ENCODE measurements around the gene CDK18.

Gene CDK18

GRCh38 chr1:205506409-205507200 lies 2.1 kb downstream of the CDK18 start:
- no peak for DNase-seq

GRCh38 chr1:205508227-205508714 lies 3.8 kb downstream of the CDK18 start:
- DNase-seq, result no peak

GRCh38 chr1:205510308-205510950 lies 6.0 kb downstream of the CDK18 start:
- DNase-seq, result no peak

DNA sequence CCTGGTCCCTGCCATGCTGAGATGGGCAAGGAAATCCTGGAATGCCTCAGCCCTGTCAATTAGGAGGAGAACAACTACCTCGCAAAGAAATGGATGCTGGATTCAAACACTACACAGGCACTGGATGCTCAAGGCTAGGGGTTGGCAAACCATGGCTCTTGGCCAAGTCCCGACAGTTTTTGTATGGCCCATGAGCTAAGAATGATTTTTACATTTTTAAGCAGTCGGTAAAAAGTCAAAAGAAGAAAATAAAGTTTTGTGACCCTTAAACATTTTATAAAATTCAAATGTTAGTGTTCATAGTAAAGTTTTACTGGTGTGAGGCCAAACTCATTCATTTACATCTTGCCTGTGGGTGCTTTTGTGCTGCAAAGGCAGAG lies 6.5 kb downstream of the CDK18 start:
- DNase-seq, result no peak

DNA sequence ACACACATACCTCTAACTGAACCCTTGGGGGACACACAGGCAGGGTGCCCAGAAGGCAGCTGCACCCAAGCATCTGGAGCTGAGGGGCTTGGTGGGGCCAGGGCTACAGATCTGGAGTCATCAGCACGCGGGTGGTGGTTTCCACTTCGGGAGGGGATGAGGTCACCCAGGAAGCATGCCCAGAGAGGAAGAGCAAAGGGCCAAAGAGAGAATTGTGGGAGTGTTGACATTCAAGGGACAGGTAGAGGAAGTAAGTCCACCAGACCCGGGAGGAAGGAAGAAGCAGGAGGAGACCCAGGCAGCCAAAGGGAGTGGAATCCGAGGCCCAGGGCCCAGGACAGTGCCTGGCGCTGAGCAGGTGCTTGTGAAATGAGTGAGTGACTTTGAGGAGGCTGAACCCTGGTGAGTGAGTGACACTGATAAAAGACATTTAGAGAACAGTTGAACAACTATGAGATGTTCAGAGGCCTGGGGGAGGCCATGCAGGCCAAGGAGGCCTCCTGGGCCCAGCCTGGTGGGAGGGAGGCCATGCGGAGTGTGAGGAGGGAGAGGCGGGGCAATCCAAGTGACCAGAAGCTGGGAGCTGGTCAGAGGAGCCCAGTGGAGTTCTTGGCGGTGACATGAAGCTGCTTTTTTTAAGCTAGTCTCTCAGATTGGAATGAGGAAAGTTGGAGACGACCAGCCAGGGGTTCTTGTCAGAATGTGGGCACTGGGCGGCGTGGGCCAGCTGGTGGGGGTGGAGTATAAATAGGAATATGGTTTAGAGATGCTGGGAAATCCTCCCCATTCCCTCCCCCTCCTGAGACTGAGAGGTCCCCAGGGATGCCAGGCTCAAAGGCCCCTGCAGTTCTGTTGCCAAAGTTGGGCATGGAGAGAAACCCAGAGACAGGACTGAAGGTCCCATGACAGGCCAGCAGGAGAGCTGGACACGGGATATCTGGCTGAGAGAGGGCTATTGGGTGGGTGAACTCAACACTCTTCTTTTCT lies 7.9 kb downstream of the CDK18 start:
- no peak for DNase-seq

GRCh38 chr1:205513774-205514173 lies 9.3 kb downstream of the CDK18 start:
- no peak for DNase-seq

DNA sequence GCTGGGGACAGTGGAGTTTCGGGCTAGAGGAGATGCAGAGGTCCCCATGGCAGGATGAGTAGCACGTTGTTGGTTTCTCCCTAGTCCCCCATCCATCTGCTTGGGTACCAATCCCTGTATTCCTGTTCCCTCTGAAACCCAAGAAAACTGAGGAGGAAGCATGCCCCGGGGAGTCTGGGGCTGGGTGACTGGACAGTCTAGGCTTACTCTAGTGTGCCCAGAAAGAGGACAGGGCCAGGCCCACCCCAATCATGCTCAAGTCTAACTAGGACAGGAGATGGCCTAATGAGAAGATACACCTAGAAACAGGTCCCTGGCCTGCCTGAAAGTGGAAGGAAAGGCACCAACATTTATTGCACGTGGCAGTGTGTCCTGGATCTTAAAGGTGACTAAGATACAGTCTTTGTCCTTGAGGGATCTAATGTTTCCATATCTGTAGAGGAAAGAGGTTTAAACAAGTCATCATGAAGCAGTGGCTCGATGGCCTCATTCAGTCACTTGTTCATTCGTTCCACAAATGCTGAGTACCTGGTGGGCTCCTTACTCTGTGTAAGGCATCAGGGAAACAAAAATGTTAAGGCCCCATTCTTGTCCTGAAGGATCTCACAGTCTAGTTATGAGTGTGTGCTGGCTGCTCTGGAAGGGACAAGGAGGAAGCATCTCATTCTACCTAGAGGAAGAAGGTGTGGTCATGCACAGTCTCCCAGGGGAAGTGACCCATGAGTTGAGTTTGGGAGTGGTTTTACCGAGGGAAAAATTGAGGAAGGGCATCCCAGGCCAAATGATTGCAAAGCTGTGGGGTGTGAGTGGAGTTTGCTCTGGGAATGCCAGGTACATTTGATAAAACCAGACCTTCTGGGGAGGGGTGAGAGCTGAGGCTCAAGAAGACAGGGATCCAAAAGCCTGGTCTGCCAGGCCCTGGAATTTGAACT lies 10.0 kb downstream of the CDK18 start:
- no peak for DNase-seq

DNA sequence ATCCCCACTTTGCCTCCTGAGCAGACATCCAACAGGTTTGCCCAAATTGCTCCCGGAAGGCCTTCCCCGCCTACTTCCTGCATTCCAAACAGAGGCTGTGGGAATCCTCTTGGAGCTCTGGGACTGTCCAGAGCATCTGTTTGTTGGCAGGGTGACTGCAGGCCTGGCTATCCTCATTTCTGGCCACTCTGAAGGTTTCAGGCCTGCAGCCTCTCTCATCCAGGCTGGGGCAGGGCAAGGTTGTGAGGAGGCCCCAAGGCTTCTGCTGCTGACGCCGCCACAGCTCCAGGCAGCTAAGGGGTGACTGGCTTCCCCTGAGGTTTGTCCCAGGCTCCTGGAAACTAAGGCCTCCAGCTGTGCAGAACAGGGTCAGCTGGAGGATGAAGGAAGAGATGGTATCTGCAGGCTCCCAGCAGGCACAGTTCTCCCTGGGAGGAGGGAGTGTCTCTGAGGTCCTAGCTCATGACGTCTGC lies 11.3 kb downstream of the CDK18 start:
- no peak for DNase-seq

DNA sequence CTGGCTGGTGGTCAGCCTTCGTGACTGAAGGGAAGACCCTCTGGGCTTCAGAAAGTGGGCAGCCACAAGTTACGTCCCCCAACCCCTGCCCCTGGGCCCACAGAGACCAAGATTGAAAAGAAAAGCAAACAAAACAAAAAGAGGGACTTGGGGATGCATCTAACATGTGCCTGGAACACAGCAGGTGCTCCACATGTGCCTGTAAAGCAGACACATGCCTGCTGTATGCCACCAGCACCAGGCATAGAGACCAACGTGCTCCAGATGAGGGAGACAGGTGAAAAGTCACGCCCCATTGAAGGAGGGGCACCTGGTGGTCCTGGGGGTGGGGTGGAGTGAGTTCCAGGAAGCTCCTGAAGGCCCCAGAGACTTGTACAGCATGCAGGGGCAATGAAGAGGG lies 11.9 kb downstream of the CDK18 start:
- no peak for DNase-seq

DNA sequence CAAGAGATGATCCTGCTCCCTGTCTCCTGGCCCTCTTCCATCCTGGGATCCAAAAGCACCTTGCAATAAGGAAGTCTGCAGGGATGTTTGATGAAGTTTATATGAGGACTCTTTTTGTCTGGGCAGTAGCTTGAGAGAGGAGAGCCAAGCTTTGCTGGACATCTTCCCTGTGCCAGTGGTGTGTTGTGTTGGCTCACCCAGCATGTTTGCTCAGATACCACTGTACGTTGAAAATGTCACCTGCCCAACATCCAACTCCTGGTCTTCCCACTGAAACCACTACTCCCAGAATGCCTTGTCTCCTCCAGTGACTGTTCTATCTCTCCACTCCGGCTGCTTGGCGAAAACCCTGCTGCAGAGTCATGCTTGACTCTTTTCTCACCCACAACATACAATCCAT lies 12.8 kb downstream of the CDK18 start:
- DNase-seq, result no peak

GRCh38 chr1:205517763-205518162 lies 13.3 kb downstream of the CDK18 start:
- no peak for DNase-seq

GRCh38 chr1:205518661-205519540 lies 14.4 kb downstream of the CDK18 start:
- no peak for DNase-seq

DNA sequence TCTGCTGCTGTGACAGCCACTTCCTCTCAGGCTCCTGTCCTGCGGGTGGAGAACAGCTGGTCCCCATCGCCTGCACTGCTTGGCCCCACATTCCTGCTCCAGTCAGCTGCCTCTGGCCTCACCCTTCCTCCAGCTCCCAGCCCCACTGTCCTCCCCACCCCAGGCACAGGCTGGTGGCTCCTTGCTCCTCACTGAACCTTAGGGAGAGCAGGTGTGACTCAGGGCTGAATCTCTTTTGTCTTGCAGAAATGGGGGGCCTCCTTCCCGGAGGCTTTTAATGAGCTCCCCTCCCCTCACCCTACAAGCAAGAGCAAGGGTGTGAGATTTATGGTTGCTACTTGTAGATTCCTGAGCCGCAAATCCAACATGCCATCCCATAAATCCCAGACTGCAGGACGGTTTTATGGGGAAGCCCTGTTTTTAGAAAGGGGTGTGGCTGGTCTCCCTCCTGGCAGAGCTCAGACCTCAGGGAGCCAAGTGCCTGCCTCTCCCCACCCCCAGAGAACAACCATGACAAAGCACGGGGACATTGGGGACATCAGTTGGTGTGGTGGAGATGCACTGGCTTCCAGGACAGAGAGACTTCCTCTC lies 15.2 kb downstream of the CDK18 start:
- no peak for DNase-seq

GRCh38 chr1:205520709-205521108 lies 16.2 kb downstream of the CDK18 start:
- DNase-seq, result no peak

DNA sequence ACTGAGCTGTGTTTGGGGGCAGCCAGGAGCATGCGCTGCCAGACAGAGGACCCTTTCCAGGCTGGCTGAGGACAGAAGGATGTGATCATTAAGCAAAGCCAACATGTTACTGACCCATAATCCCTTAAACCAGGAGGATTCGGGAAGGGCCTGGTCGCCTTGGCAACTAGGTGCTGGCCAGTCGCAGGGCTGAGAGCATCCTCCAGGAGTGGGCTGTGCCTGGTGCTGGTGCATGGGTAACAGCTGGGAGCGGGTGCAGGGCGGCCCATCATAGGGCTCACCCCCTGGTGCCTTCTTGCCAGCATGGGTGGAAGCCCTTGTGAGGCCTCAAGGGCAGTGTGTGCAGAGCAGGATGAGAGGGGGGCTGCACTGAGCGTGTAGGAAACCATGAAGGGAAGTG lies 17.2 kb downstream of the CDK18 start:
- DNase-seq, result no peak

- no peak for DNase-seq
These were observed 18.2 kb downstream of the CDK18 start for GRCh38 chr1:205522692-205523091.

DNA sequence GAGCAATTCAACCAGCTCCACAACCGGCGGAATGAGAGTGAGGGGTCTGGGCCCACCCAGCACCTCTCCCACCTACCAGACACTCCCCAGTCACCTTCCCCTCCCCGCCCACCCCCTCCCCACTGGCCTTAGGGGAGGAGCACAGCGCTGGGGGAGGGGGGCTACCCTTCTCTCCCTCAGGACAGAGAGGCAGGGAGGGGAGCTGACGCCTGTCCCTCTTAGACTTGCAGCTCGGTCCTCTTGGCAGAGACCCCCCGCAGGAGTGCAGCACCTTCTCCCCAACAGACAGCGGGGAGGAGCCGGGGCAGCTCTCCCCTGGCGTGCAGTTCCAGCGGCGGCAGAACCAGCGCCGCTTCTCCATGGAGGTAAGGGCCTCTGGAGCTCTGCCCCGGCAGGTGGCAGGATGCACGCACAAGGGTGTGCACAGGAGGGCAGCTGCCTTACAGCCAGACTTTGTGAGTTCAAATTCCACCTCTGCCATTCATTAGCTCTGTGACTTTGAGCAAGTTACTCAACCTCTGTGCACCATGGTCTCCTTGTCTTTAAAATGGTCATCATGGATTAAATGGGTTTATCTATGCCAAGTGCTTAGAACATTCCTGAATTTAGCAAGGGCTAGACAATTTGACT lies 18.9 kb downstream of the CDK18 start:
- no peak for DNase-seq

DNA sequence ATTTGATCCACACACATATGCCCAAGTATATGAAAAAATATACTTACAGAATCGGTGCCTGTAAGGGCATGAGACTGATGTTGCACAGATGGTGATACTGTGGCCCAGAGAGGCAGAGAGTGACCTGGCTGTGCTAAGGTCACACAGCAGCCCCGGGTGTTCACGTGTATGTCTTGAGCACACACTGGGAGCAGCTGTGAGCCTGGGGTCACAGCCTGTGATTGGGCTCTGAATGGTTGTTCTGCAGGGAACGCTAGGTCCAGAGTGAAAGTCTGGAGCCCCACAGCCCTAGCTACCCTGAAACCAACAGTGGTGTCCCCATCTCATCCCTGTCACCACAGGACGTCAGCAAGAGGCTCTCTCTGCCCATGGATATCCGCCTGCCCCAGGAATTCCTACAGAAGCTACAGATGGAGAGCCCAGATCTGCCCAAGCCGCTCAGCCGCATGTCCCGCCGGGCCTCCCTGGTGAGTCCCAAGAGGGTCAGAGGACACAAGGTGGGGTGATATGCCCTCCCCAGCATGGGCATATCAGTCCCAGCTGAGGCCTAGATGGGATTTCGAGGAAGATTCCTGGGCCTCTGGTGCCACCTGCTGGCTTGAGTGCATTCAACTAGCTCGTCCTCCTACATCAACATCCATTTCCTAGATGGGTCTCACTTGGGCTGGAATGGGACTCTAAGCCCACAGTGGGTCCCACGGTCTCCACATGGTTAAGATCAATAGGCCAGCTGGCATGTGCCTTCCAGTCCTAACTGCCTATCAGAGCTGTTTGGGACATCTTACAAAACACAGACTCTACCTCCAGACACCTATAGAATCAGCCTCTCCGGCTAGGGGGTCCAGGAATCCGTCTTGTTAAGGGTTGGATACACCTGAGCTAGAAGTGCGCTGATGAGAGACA lies 19.7 kb downstream of the CDK18 start:
- peak; percentile 63 for DNase-seq

DNA sequence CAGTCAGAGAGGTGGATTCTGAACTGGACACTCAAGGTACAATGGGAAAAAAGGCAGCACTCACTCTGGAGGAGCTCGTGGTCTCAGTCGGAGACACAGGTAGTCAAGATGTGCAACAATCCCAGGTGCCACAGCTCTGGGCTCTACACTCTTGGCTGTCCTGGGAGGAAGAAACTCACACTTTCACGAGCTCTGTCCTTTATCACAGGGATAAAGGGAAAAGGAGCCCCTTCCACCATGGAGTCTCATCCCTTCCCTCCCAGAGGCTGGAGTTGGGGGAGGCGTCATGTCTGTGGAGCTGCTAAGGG lies 20.3 kb downstream of the CDK18 start:
- no peak for DNase-seq

Measured in activated T-cell treated with anti-CD3 and anti-CD28 coated beads for 4 hours (primary cell).